Esophagus squamous epithelium (tissue), 5 donors: ENCODE measurements around the gene ARIH1. TPM values are rescaled to one million over a fixed set of nuclear protein-coding genes. Genes with fewer than 3 reads are reported as not detected.

Source experiments
- DNase-seq: peaks from one replicate; lab custom pipeline; 2025; lab: John Stamatoyannopoulos, UW
- H3K27ac ChIP-seq, 4 donors: fragments of 200-600 bp; sonication (generic); one replicate each; pipeline ENCODE4 v1.5.1; 2016 to 2019; ENCODE audit warnings: mild to moderate bottlenecking in 1 of 4
- H3K27me3 ChIP-seq, 4 donors: fragments of 200-600 bp; sonication (generic); 1 replicate in 3 of 4; 2 replicates in 1 of 4; pipeline versions ENCODE4 v1.5.1 to v1.6.0; 2017 to 2021; ENCODE audit warnings: antibody characterized with exemption in 1 of 4
- H3K36me3 ChIP-seq, 3 donors: fragments of 200-600 bp; sonication (generic); one replicate each; pipeline ENCODE4 v1.5.1; 2016 to 2019
- H3K4me1 ChIP-seq, 3 donors: fragments of 200-600 bp; sonication (generic); one replicate each; pipeline ENCODE4 v1.5.1; 2017 to 2019
- H3K4me3 ChIP-seq, 4 donors: fragments of 200-600 bp; sonication (generic); 1 replicate in 3 of 4; 2 replicates in 1 of 4; pipeline ENCODE4 v1.5.1; 2016 to 2019; ENCODE audit warnings: mild to moderate bottlenecking in 2 of 4, moderate library complexity in 1 of 4
- H3K9me3 ChIP-seq, 3 donors: fragments of 200-600 bp; sonication (generic); one replicate each; pipeline ENCODE4 v1.5.1; 2016 to 2019
- CTCF ChIP-seq, 6 experiments: fragments of 450-650 bp in 4 of 6; fragments of 200-600 bp in 2 of 6; sonication (generic) in 2 of 6; IDR thresholded peaks; one replicate each; pipeline ENCODE4 v1.5.1; 2016 to 2019; ENCODE audit warnings: antibody characterized with exemption in 6 of 6, mild to moderate bottlenecking in 4 of 6, moderate library complexity in 4 of 6
- POLR2A ChIP-seq, 4 donors: fragments of 450-650 bp; IDR thresholded peaks; one replicate each; pipeline ENCODE4 v1.6.1; 2017; ENCODE audit warnings: antibody characterized with exemption in 4 of 4, mild to moderate bottlenecking in 4 of 4, moderate library complexity in 3 of 4
- WGBS, 2 donors: methylation state at CpG; one replicate each; pipeline ENCODE4 v1.1.5; 2018; 5-methylcytosine and 5-hydroxymethylcytosine counted together
- intact Hi-C: fragments of 100-400 bp; cut with DNase I; formaldehyde crosslinking; loops from one replicate; pipeline ENCODE4 v1.15.0; 2022
- total RNA-seq, 4 donors: library from RNA; depleted of rRNA; stranded (reverse); fragments of >200 nt; gene quantifications; one replicate each; pipeline ENCODE4 v1.1.0, GENCODE V29; 2016
- donor health status: DM: yes; HTN: yes; CAD: no.

Gene ARIH1
- total RNA-seq, 4 donors from 2014 or later = 26.2 to 40.1 (median 36.6) TPM

GRCh38 chr15:72486144-72486543 is 12.0 kb downstream of the ARIH1 start:
- Histone ChIP-seq H3K4me1 (peaks cover 0 to 84% (median 44%) of the 10 kb centered on the region in 3 donors), H3K27me3 (no peaks in the 10 kb centered on the region), H3K4me3 (no peak overlapping the region), H3K27ac (no peak overlapping the region), H3K36me3 (peaks cover 0 to 14% (median 0%) of the 10 kb centered on the region in 3 donors), H3K9me3 (no peaks in the 10 kb centered on the region)
- TF ChIP-seq POLR2A (IDR thresholded peaks at IDR 0.05) = no peak
- no peak for TF ChIP-seq CTCF (IDR thresholded peaks at IDR 0.05)
- no peak for DNase-seq
- WGBS, 2 donors = 84 to 88% methylated on average over 3 of the region's 3 CpGs
- intact Hi-C loops = no loop called here

GRCh38 chr15:72487070-72487797 is 13.1 kb downstream of the ARIH1 start:
- peaks cover 0 to 82% (median 43%) of the 10 kb centered on the region in 3 donors for H3K4me1 ChIP-seq
- no peaks in the 10 kb centered on the region for H3K27me3 ChIP-seq
- H3K9me3 ChIP-seq = no peaks in the 10 kb centered on the region
- TF ChIP-seq POLR2A (IDR thresholded peaks at IDR 0.05) (no peak), CTCF (IDR thresholded peaks at IDR 0.05) (no peak)
- DNase-seq = no peak
- no peak overlapping the region for H3K27ac ChIP-seq
- peaks cover 0 to 14% (median 0%) of the 10 kb centered on the region in 3 donors for H3K36me3 ChIP-seq
- WGBS, 2 donors = 60 to 81% methylated on average over 1 of the region's 1 CpG
- H3K4me3 ChIP-seq = no peak overlapping the region
- intact Hi-C loops = no loop called here

GRCh38 chr15:72488558-72488957 is 14.4 kb downstream of the ARIH1 start:
- intact Hi-C loops = no loop called here
- Histone ChIP-seq H3K27ac (no peak overlapping the region), H3K4me3 (no peak overlapping the region), H3K27me3 (no peaks in the 10 kb centered on the region), H3K9me3 (no peaks in the 10 kb centered on the region), H3K36me3 (peaks cover 0 to 14% (median 0%) of the 10 kb centered on the region in 3 donors), H3K4me1 (peaks cover 4 to 82% (median 50%) of the 10 kb centered on the region in 3 donors)
- no peak for DNase-seq
- no peak for TF ChIP-seq POLR2A (IDR thresholded peaks at IDR 0.05)
- 90 to 97% methylated on average over 2 of the region's 2 CpGs for WGBS, 2 donors

GRCh38 chr15:72489943-72490554 is 15.9 kb downstream of the ARIH1 start:
- Histone ChIP-seq H3K4me1 (peaks cover 4 to 92% (median 55%) of the 10 kb centered on the region in 3 donors), H3K4me3 (no peak overlapping the region), H3K9me3 (no peaks in the 10 kb centered on the region), H3K36me3 (peaks cover 0 to 8% (median 0%) of the 10 kb centered on the region in 3 donors), H3K27ac (no peak overlapping the region), H3K27me3 (no peaks in the 10 kb centered on the region)
- WGBS, 2 donors = 75 to 83% methylated on average over 6 of the region's 7 CpGs
- intact Hi-C loops = no loop called here
- DNase-seq = no peak
- TF ChIP-seq CTCF (IDR thresholded peaks at IDR 0.05) (no peak), POLR2A (IDR thresholded peaks at IDR 0.05) (no peak)

GRCh38 chr15:72491768-72492167 is 17.6 kb downstream of the ARIH1 start:
- Histone ChIP-seq H3K36me3 (peaks cover 0 to 5% (median 0%) of the 10 kb centered on the region in 3 donors), H3K9me3 (no peaks in the 10 kb centered on the region), H3K4me3 (no peak overlapping the region), H3K4me1 (peaks cover 4 to 97% (median 55%) of the 10 kb centered on the region in 3 donors), H3K27me3 (no peaks in the 10 kb centered on the region), H3K27ac (no peak overlapping the region)
- 25 to 32% methylated on average over 2 of the region's 2 CpGs for WGBS, 2 donors
- intact Hi-C loops = no loop called here
- TF ChIP-seq CTCF (IDR thresholded peaks at IDR 0.05) = no peak
- no peak for DNase-seq
